Keratinocyte (primary cell): Measurements from ENCODE around the gene PEX16. TPM values are rescaled to one million over a fixed set of nuclear protein-coding genes. Genes with fewer than 3 reads are reported as not detected.

Experiments
- DNase-seq: peaks from one replicate; pipeline ENCODE4 v3.0.0-alpha.2; 2011; ENCODE audit warnings: low read depth, missing footprints, low spot score
- FAIRE-seq: peaks from 2 replicates; lab custom pipeline; 2011; peaks lifted over from hg19 to GRCh38; lab: Jason Lieb, UNC
- H2AFZ ChIP-seq: 2 replicates; pipeline ENCODE4 v1.6.0; 2012; ENCODE audit warnings: low read length, control low read depth, inconsistent platforms; ENCODE audit not compliant: control insufficient read depth
- H3K27ac ChIP-seq: 2 replicates; pipeline ENCODE4 v1.5.1; 2011; ENCODE audit warnings: low read length; ENCODE audit not compliant: control insufficient read depth, insufficient read depth
- H3K27me3 ChIP-seq: 3 replicates; pipeline ENCODE4 v1.6.0; 2011; ENCODE audit warnings: low read length; ENCODE audit not compliant: control insufficient read depth, insufficient read depth; ENCODE audit errors: extremely low read depth
- H3K36me3 ChIP-seq, 2 experiments: 2 replicates in 1 of 2; 3 replicates in 1 of 2; pipeline ENCODE4 v1.5.1; 2011; ENCODE audit warnings: low read length in 2 of 2, mild to moderate bottlenecking in 1 of 2; ENCODE audit not compliant: control insufficient read depth in 2 of 2, insufficient read depth in 2 of 2; ENCODE audit errors: extremely low read depth in 1 of 2
- H3K4me1 ChIP-seq: 3 replicates; pipeline ENCODE4 v1.5.1; 2011; ENCODE audit warnings: low read length; ENCODE audit not compliant: control insufficient read depth, insufficient read depth; ENCODE audit errors: extremely low read depth
- H3K4me2 ChIP-seq: 3 replicates; pipeline ENCODE4 v1.6.0; 2011; ENCODE audit warnings: low read depth, low read length; ENCODE audit not compliant: control insufficient read depth, insufficient read depth; ENCODE audit errors: extremely low read depth
- H3K4me3 ChIP-seq, 3 experiments: fragments of 200-600 bp in 1 of 3; sonication (generic) in 1 of 3; 2 replicates in 2 of 3; 3 replicates in 1 of 3; pipeline ENCODE4 v1.5.1; 2011 to 2016; ENCODE audit warnings: low read length in 3 of 3, mild to moderate bottlenecking in 3 of 3, control low read depth in 2 of 3, inconsistent platforms in 1 of 3, low read depth in 1 of 3, mixed read lengths in 1 of 3, mixed run types in 1 of 3, moderate library complexity in 1 of 3; ENCODE audit not compliant: control insufficient read depth in 2 of 3, insufficient read depth in 2 of 3; ENCODE audit errors: extremely low read depth in 1 of 3
- H3K79me2 ChIP-seq: 2 replicates; pipeline ENCODE4 v1.6.0; 2012; ENCODE audit warnings: low read length; ENCODE audit not compliant: control insufficient read depth, insufficient read depth
- H3K9ac ChIP-seq: 3 replicates; pipeline ENCODE4 v1.6.0; 2011; ENCODE audit warnings: low read length; ENCODE audit not compliant: control insufficient read depth, insufficient read depth; ENCODE audit errors: extremely low read depth
- H3K9me1 ChIP-seq: 3 replicates; pipeline ENCODE4 v1.6.0; 2011; ENCODE audit warnings: low read length; ENCODE audit not compliant: control insufficient read depth, insufficient read depth; ENCODE audit errors: extremely low read depth
- H3K9me3 ChIP-seq: 2 replicates; pipeline ENCODE4 v1.5.1; 2012; ENCODE audit warnings: low read depth, low read length; ENCODE audit not compliant: control insufficient read depth
- H4K20me1 ChIP-seq: 3 replicates; pipeline ENCODE4 v1.6.0; 2011; ENCODE audit warnings: low read length; ENCODE audit not compliant: control insufficient read depth, insufficient read depth; ENCODE audit errors: extremely low read depth
- EZH2 ChIP-seq: IDR thresholded peaks from one replicate; pipeline ENCODE4 v1.6.1; 2012; ENCODE audit warnings: inconsistent platforms, mild to moderate bottlenecking, low read length, moderate library complexity
- dilution Hi-C: fragments of 300-500 bp; cut with MboI; formaldehyde crosslinking; loops from one replicate; pipeline ENCODE4 v1.7.0; 2020; ENCODE audit warnings: low sequenced_read_pairs; ENCODE audit not compliant: extremely low pct_ligation_motif_present
- polyA plus RNA-seq, 5 experiments: library from polyadenylated mRNA; depleted of rRNA in 3 of 5; stranded (reverse) in 3 of 5; stranded (forward) in 1 of 5; unstranded in 1 of 5; fragments of >200 nt; gene quantifications; 1 replicate in 1 of 5; 2 replicates in 3 of 5; 3 replicates in 1 of 5; pipeline versions ENCODE4 v1.2.1 to v1.2.3, GENCODE V29; 2011 to 2012; ENCODE audit warnings: missing spikeins in 2 of 5, low read depth in 1 of 5, low replicate concordance in 1 of 5
- TF ChIP-seq, protein P1 (sequence below), 3 experiments: IDR thresholded peaks in 1 of 3; conservative IDR thresholded peaks in 1 of 3; optimal IDR thresholded peaks in 1 of 3; 2 replicates in 2 of 3; 3 replicates in 1 of 3; pipeline versions ENCODE3 to v1.5.1; 2011; ENCODE audit warnings: low read length in 3 of 3, mild to moderate bottlenecking in 3 of 3, moderate library complexity in 2 of 3, control low read depth in 1 of 3, inconsistent platforms in 1 of 3; ENCODE audit not compliant: insufficient read depth in 2 of 3; ENCODE audit errors: extremely low read depth in 1 of 3

The PEX16 gene
- polyA plus RNA-seq, 1 donor (not counting 4 experiments of a cell fraction or from before 2014, with no cell fraction given), result 16.7 TPM

- H3K9me3 ChIP-seq, result no peaks in the 10 kb centered on the region
- TF ChIP-seq, protein P1, sequence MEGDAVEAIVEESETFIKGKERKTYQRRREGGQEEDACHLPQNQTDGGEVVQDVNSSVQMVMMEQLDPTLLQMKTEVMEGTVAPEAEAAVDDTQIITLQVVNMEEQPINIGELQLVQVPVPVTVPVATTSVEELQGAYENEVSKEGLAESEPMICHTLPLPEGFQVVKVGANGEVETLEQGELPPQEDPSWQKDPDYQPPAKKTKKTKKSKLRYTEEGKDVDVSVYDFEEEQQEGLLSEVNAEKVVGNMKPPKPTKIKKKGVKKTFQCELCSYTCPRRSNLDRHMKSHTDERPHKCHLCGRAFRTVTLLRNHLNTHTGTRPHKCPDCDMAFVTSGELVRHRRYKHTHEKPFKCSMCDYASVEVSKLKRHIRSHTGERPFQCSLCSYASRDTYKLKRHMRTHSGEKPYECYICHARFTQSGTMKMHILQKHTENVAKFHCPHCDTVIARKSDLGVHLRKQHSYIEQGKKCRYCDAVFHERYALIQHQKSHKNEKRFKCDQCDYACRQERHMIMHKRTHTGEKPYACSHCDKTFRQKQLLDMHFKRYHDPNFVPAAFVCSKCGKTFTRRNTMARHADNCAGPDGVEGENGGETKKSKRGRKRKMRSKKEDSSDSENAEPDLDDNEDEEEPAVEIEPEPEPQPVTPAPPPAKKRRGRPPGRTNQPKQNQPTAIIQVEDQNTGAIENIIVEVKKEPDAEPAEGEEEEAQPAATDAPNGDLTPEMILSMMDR (optimal IDR thresholded peaks at IDR 0.05 in 1 of 3, IDR thresholded peaks at IDR 0.05 in 1 of 3, conservative IDR thresholded peaks at IDR 0.05 in 1 of 3; ENCODE audit: extremely low read depth in 1 of 3, insufficient read depth in 2 of 3, low read length in 3 of 3), result no peak
- no peak for TF ChIP-seq EZH2
- FAIRE-seq, result no peak
- no peaks in the 10 kb centered on the region for H3K9me1 ChIP-seq
- peaks cover 7 to 8% of the 10 kb centered on the region in 2 experiments for H3K36me3 ChIP-seq
- H3K27me3 ChIP-seq, result no peaks in the 10 kb centered on the region
- no peak overlapping the region for H3K9ac ChIP-seq
- H3K4me3 ChIP-seq, result no peak overlapping the region
- dilution Hi-C loops, result no loop called here
- H3K27ac ChIP-seq, result no peak overlapping the region
- H2AFZ ChIP-seq, result no peak overlapping the region
- DNase-seq, result no peak
- H3K4me1 ChIP-seq, result peaks cover 40% of the 10 kb centered on the region
- H3K4me2 ChIP-seq, result no peak overlapping the region
- no peaks in the 10 kb centered on the region for H4K20me1 ChIP-seq
- H3K79me2 ChIP-seq, result no peaks in the 10 kb centered on the region
Observed at GRCh38 chr11:45936511-45937054, 18.9 kb upstream of the PEX16 start.

GRCh38 chr11:45935349-45936064 is 17.8 kb upstream of the PEX16 start:
- Histone ChIP-seq H3K27me3 (no peaks in the 10 kb centered on the region), H3K9me1 (no peaks in the 10 kb centered on the region), H3K4me2 (no peak overlapping the region), H3K36me3 (peaks cover 7% of the 10 kb centered on the region in 2 experiments), H3K79me2 (no peaks in the 10 kb centered on the region), H3K4me1 (peaks cover 51% of the 10 kb centered on the region), H3K27ac (no peak overlapping the region), H3K4me3 (no peak overlapping the region), H2AFZ (no peak overlapping the region), H4K20me1 (no peaks in the 10 kb centered on the region), H3K9ac (no peak overlapping the region), H3K9me3 (no peaks in the 10 kb centered on the region)
- no peak for DNase-seq
- dilution Hi-C loops, result no loop called here
- no peak for TF ChIP-seq EZH2
- TF ChIP-seq, protein P1 (optimal IDR thresholded peaks at IDR 0.05 in 1 of 3, IDR thresholded peaks at IDR 0.05 in 1 of 3, conservative IDR thresholded peaks at IDR 0.05 in 1 of 3; ENCODE audit: extremely low read depth in 1 of 3, insufficient read depth in 2 of 3, low read length in 3 of 3), result no peak
- FAIRE-seq, result no peak
